Trophoblast cell (in vitro differentiated cells and primary cell): Measurements from ENCODE around the gene BCL2L13.

ENCODE experiments used
- DNase-seq, 2 donors: peaks; one replicate each; pipeline ENCODE4 v3.0.0-alpha.2; 2016
- H2AFZ ChIP-seq: 2 replicates; pipeline ENCODE4 v1.6.1; 2013; ENCODE audit warnings: low read length, moderate library complexity, mild to moderate bottlenecking; ENCODE audit not compliant: insufficient read depth, poor library complexity
- H2AK5ac ChIP-seq: 2 replicates; pipeline ENCODE4 v1.6.1; 2013; ENCODE audit warnings: mild to moderate bottlenecking, low read length
- H2BK120ac ChIP-seq: 2 replicates; pipeline ENCODE4 v1.6.1; 2013; ENCODE audit warnings: low read length, mild to moderate bottlenecking, moderate library complexity; ENCODE audit not compliant: insufficient read depth, poor library complexity
- H2BK12ac ChIP-seq: 2 replicates; pipeline ENCODE4 v1.6.1; 2013; ENCODE audit warnings: mild to moderate bottlenecking, low read length, moderate library complexity
- H2BK5ac ChIP-seq: 2 replicates; pipeline ENCODE4 v1.6.1; 2013; ENCODE audit warnings: low read length, low read depth, moderate library complexity, mild to moderate bottlenecking; ENCODE audit not compliant: poor library complexity
- H3K14ac ChIP-seq: 2 replicates; pipeline ENCODE4 v1.6.1; 2013; ENCODE audit warnings: mild to moderate bottlenecking, low read length
- H3K18ac ChIP-seq: 2 replicates; pipeline ENCODE4 v1.6.1; 2013; ENCODE audit warnings: mild to moderate bottlenecking, low read length
- H3K23ac ChIP-seq: 2 replicates; pipeline ENCODE4 v1.6.1; 2013; ENCODE audit warnings: low read length
- H3K27ac ChIP-seq: 2 replicates; pipeline ENCODE4 v1.5.1; 2013; ENCODE audit warnings: low read depth, mild to moderate bottlenecking, inconsistent platforms, low read length, moderate library complexity
- H3K27me3 ChIP-seq: 2 replicates; pipeline ENCODE4 v1.6.1; 2013; ENCODE audit warnings: inconsistent platforms, mild to moderate bottlenecking, low read length, moderate library complexity; ENCODE audit not compliant: insufficient read depth
- H3K36me3 ChIP-seq, 2 experiments: 1 replicate in 1 of 2; 2 replicates in 1 of 2; pipeline ENCODE4 v1.6.1; 2013; ENCODE audit warnings: low read length in 2 of 2, mild to moderate bottlenecking in 2 of 2, moderate library complexity in 1 of 2; ENCODE audit not compliant: insufficient read depth in 2 of 2, control insufficient read depth in 1 of 2
- H3K4ac ChIP-seq: 2 replicates; pipeline ENCODE4 v1.6.1; 2013; ENCODE audit warnings: low read depth, mild to moderate bottlenecking, low read length, moderate library complexity
- H3K4me1 ChIP-seq, 2 experiments: 1 replicate in 1 of 2; 2 replicates in 1 of 2; pipeline ENCODE4 v1.6.1; 2013; ENCODE audit warnings: low read length in 2 of 2, mild to moderate bottlenecking in 2 of 2, moderate library complexity in 1 of 2; ENCODE audit not compliant: insufficient read depth in 2 of 2, control insufficient read depth in 1 of 2
- H3K4me2 ChIP-seq: 2 replicates; pipeline ENCODE4 v1.6.1; 2013; ENCODE audit warnings: inconsistent platforms, mild to moderate bottlenecking, low read length, moderate library complexity
- H3K4me3 ChIP-seq: 2 replicates; pipeline ENCODE4 v1.5.1; 2013; ENCODE audit warnings: mild to moderate bottlenecking, low read depth, low read length, inconsistent platforms
- H3K79me1 ChIP-seq: one replicate; pipeline ENCODE4 v1.6.1; 2013; ENCODE audit warnings: low read length
- H3K79me2 ChIP-seq: 2 replicates; pipeline ENCODE4 v1.6.1; 2013; ENCODE audit warnings: low read length, mild to moderate bottlenecking; ENCODE audit not compliant: control insufficient read depth, insufficient read depth, poor library complexity
- H3K9ac ChIP-seq: 2 replicates; pipeline ENCODE4 v1.6.1; 2013; ENCODE audit warnings: mild to moderate bottlenecking, low read length
- H3K9me3 ChIP-seq: 2 replicates; pipeline ENCODE4 v1.6.1; 2013; ENCODE audit warnings: low read depth, mild to moderate bottlenecking, control low read depth, inconsistent platforms, low read length; ENCODE audit not compliant: insufficient read depth
- H4K12ac ChIP-seq: 2 replicates; pipeline ENCODE4 v1.6.1; 2013; ENCODE audit warnings: low read depth, mild to moderate bottlenecking, low read length, moderate library complexity
- H4K8ac ChIP-seq: 2 replicates; pipeline ENCODE4 v1.6.1; 2013; ENCODE audit warnings: low read depth, mild to moderate bottlenecking, low read length, moderate library complexity
- H4K91ac ChIP-seq: one replicate; pipeline ENCODE4 v1.6.1; 2013; ENCODE audit warnings: low read depth, mild to moderate bottlenecking, low read length, moderate library complexity
- WGBS: extraction: QIAGEN DNeasy Blood & Tissue Kit; methylation state at CpG from one replicate; pipeline ENCODE4 v1.1.7; 2013; ENCODE audit warnings: missing lambda C conversion rate; ENCODE audit not compliant: insufficient read length, insufficient coverage; ENCODE audit errors: extremely low coverage; 5-methylcytosine and 5-hydroxymethylcytosine counted together

Gene BCL2L13

GRCh38 chr22:17773606-17774205, 135.1 kb downstream of the BCL2L13 start:
- no peak overlapping the region for H3K18ac ChIP-seq
- H2BK120ac ChIP-seq, result no peak overlapping the region
- no peak overlapping the region for H3K4ac ChIP-seq
- peaks cover 2% of the 10 kb centered on the region for H3K9me3 ChIP-seq
- DNase-seq, result peak in 1 of 2 donors; percentile 52
- no peak overlapping the region for H2BK5ac ChIP-seq
- no peaks in the 10 kb centered on the region for H3K36me3 ChIP-seq
- H3K23ac ChIP-seq, result no peak overlapping the region
- WGBS, result no CpG with 5 or more reads among the region's 47 CpGs
- H3K9ac ChIP-seq, result no peak overlapping the region
- H3K4me3 ChIP-seq, result peak overlapping the region; percentile 79
- H3K79me2 ChIP-seq, result peaks cover 2% of the 10 kb centered on the region
- no peak overlapping the region for H2BK12ac ChIP-seq
- H3K27ac ChIP-seq, result no peak overlapping the region
- no peak overlapping the region for H2AK5ac ChIP-seq
- H2AFZ ChIP-seq, result peak overlapping the region; percentile 32
- H3K14ac ChIP-seq, result peak overlapping the region; percentile 80
- no peak overlapping the region for H4K8ac ChIP-seq
- peak overlapping the region; percentile 74 for H3K4me2 ChIP-seq
- H3K27me3 ChIP-seq, result no peaks in the 10 kb centered on the region
- peaks cover 9 to 10% of the 10 kb centered on the region in 2 experiments for H3K4me1 ChIP-seq
- H3K79me1 ChIP-seq, result no peaks in the 10 kb centered on the region
- H4K91ac ChIP-seq, result no peak overlapping the region
- H4K12ac ChIP-seq, result no peak overlapping the region

DNA sequence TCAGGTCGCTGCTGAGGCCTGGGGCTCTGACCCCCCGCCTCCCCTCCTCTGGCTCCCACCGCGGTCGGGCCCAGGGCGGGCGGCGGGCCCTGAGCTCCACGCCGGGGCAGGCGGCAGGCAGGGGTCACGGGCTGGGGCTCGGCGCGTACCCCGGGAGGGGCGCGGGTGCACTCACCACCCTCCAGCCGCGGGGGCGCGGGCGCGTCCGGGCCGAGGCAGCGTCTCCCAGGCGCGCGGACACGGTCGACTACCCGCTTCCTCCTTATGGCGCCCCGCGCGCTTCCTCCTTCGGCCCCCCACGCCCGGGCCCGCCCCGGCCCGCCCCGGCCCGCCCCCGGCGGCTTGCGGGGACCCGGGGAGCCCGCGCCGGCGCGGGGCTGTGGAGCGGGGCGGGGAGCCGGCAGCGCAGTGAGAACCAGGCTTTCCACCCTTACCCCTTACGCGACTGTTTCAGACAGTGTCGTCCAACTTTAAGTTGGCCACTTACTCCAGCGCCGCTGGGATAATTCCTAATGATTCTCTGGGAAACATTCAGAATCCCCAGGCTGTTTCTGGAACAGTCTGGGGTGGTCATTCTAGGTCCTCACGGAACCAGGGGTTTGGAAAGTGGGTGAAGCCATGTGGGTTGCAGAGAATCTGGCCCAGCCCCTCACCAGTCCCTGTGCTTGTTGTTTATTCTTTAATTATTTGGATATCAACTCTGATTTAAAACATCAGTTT, 135.8 kb downstream of the BCL2L13 start, which contains the start of gene BID:
BID (minus strand) TSS at position 264 of the 720 bp plus-strand sequence. CDS start 24,353 bp downstream, outside the sequence.
- Histone ChIP-seq H4K12ac (no peak within 1 kb of the TSS), H2AK5ac (no peak within 1 kb of the TSS), H3K36me3 (no peaks in the 10 kb centered on the region), H4K8ac (peak within 1 kb of the TSS; percentile 67), H3K4me3 (peak within 1 kb of the TSS; percentile 79), H3K79me2 (peaks cover 2% of the 10 kb centered on the region), H3K4ac (no peak within 1 kb of the TSS), H2BK5ac (no peak within 1 kb of the TSS), H3K4me2 (peak within 1 kb of the TSS; percentile 74), H3K27ac (no peak within 1 kb of the TSS), H3K9me3 (peaks cover 2% of the 10 kb centered on the region), H2BK120ac (no peak within 1 kb of the TSS), H3K9ac (no peak within 1 kb of the TSS), H3K14ac (peak within 1 kb of the TSS; percentile 80), H3K79me1 (no peaks in the 10 kb centered on the region), H4K91ac (peak within 1 kb of the TSS; percentile 31), H3K27me3 (no peaks in the 10 kb centered on the region), H2AFZ (peak within 1 kb of the TSS; percentile 32), H2BK12ac (no peak within 1 kb of the TSS), H3K18ac (peak within 1 kb of the TSS; percentile 73), H3K23ac (no peak within 1 kb of the TSS), H3K4me1 (peaks cover 9 to 10% of the 10 kb centered on the region in 2 experiments)
- DNase-seq, result no peak
- no CpG with 5 or more reads among the region's 64 CpGs for WGBS

- Histone ChIP-seq H3K79me1 (no peaks in the 10 kb centered on the region), H3K23ac (no peak overlapping the region), H2BK120ac (no peak overlapping the region), H4K91ac (no peak overlapping the region), H3K9me3 (peaks cover 2% of the 10 kb centered on the region), H3K4me2 (no peak overlapping the region), H2BK12ac (no peak overlapping the region), H3K4me1 (peaks cover 9 to 10% of the 10 kb centered on the region in 2 experiments), H2BK5ac (no peak overlapping the region), H4K12ac (no peak overlapping the region), H3K14ac (no peak overlapping the region), H3K18ac (no peak overlapping the region), H3K27ac (no peak overlapping the region), H3K4ac (no peak overlapping the region), H4K8ac (no peak overlapping the region), H3K27me3 (no peaks in the 10 kb centered on the region), H3K4me3 (no peak overlapping the region), H3K36me3 (no peaks in the 10 kb centered on the region), H3K9ac (no peak overlapping the region), H2AFZ (no peak overlapping the region), H3K79me2 (peaks cover 2% of the 10 kb centered on the region), H2AK5ac (no peak overlapping the region)
- DNase-seq, result no peak
- no CpG with 5 or more reads among the region's 27 CpGs for WGBS
Observed at GRCh38 chr22:17774926-17775685, 136.5 kb downstream of the BCL2L13 start.

- Histone ChIP-seq H3K36me3 (no peaks in the 10 kb centered on the region), H4K8ac (no peak overlapping the region), H2AFZ (no peak overlapping the region), H3K4me2 (no peak overlapping the region), H3K14ac (no peak overlapping the region), H3K4me3 (no peak overlapping the region), H3K79me2 (peaks cover 2% of the 10 kb centered on the region), H4K91ac (no peak overlapping the region), H3K18ac (no peak overlapping the region), H2AK5ac (no peak overlapping the region), H4K12ac (no peak overlapping the region), H3K27ac (no peak overlapping the region), H3K79me1 (no peaks in the 10 kb centered on the region), H3K9ac (no peak overlapping the region), H3K9me3 (peaks cover 2% of the 10 kb centered on the region), H3K27me3 (no peaks in the 10 kb centered on the region), H2BK120ac (no peak overlapping the region), H3K4ac (no peak overlapping the region), H2BK12ac (no peak overlapping the region), H3K23ac (no peak overlapping the region), H3K4me1 (peaks cover 9 to 10% of the 10 kb centered on the region in 2 experiments), H2BK5ac (no peak overlapping the region)
- no CpG with 5 or more reads among the region's 10 CpGs for WGBS
- DNase-seq, result no peak
Observed at GRCh38 chr22:17775781-17776465, 137.4 kb downstream of the BCL2L13 start.
